HG03342 (cell line): ENCODE data around the gene CHTF18.
"Not testable (repeated sequence)": the region's sequence is repeated elsewhere in the genome, so short reads cannot be mapped to it uniquely, and the experiment has no call there.

Source experiments
- ATAC-seq: cut with Tn5 transposase; IDR thresholded peaks from one replicate; pipeline ENCODE4 v1.9.1; 2021; ENCODE audit warnings: mild to moderate bottlenecking, moderate library complexity; ENCODE audit not compliant: unreplicated experiment

The CHTF18 gene

DNA sequence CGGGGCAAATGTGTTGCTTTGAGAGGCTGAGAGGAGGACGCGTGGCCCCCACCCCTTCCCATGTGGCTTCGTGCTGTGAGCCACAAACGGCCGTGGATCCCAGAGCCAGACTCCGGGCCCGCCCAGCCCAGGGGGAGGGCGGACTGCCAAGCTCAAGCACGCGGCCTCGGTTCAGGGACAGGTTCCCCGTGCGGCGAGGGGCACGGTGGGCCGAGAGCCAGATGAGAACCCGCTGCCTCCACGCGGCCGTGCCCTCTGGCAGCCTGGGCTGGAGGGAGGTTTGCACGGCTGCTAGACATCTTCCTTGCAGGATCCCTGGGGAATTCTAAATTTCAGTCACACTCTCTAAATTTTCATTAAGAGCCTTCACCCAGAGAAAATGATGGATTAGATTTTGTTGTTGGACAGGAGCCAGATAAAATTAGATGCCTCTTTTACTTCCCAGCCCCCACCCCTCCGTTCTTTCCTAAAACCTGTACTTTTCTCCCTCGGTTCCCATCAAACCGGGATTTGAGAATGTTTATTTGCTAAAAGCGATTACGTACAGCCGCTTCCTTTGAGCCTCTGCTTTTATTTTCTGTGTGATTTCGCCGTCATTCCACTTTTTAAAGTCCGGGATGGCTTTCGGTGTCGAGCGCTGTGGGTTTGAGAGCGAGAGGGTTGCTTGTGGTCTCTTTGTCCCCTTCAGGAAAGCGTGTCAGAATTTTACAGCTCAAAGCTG lies 37.1 kb downstream of the CHTF18 start:
- no peak for ATAC-seq

DNA sequence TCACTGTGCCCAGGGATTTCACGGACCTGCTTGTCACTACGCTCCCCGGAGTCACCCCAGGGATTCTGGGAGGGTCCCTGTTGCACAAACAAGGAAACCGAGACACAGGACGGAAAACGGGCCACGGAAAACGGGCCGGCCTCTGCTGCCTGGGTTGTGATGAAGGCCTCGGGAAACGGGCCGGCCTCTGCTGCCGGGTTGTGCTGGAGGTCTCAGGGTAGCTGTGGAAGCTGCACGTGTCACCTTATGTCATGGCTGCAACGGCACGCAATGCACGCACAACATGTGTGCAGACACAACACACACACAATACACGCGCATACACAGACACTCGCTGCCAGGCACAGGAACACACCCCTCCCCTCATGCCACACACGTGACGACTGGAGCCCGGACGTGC lies 39.1 kb downstream of the CHTF18 start:
- no peak for ATAC-seq

DNA sequence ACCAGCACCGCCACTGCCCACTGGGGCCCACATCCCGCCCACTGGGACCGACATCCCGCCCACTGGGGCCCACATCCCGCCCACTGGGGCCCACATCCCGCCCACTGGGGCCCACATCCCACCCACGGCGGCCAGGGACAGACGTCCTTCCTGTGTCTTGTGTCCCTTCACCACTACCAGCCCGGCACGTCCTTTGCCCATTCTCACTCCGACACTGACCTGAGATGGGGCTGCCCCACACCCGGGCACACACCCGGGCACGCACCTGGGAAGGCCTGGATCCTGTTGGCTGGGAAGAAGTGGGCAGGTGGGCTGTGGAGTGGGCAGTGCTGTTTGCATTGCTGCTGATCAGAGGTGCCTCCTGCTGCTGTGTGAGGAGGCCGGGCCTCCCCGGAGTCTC lies 40.5 kb downstream of the CHTF18 start:
- ATAC-seq: no peak

DNA sequence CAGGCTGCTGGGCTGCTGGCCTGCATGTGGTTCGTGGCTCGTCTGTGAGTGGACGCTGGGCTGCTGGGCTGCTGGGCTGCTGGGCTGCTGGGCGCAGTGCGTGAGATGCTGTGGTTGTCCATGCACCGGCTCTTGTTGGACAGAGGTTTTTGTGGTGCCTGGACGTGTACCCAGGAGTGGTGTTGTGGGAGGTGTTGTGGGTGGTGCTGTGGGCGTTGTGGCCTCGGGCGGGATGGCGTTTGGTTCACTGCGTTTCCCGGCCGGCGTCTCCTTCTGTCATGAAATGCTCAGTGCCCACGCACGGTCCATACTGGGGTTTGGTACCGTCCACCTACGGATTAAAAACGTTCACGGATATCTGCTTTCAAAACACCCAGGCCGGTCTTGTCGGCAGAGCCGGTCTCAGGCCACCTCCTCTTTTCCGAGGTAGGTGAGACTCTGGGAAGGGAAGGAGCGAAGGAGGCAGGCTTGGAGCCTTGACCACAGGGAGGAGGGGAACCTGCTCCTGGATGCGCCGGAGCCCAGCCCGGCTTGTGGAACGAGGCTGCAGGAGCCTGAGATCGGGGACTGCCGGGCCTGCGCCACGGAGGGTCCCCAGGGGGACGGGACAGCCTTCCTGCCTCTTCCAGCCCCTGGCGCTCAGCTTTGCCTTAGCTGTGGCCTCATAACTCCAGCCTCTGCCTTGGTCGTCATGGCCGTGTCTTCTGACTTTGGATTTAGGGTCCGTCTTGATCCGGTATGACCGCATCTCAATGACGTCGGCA lies 41.9 kb downstream of the CHTF18 start:
- ATAC-seq: no peak

DNA sequence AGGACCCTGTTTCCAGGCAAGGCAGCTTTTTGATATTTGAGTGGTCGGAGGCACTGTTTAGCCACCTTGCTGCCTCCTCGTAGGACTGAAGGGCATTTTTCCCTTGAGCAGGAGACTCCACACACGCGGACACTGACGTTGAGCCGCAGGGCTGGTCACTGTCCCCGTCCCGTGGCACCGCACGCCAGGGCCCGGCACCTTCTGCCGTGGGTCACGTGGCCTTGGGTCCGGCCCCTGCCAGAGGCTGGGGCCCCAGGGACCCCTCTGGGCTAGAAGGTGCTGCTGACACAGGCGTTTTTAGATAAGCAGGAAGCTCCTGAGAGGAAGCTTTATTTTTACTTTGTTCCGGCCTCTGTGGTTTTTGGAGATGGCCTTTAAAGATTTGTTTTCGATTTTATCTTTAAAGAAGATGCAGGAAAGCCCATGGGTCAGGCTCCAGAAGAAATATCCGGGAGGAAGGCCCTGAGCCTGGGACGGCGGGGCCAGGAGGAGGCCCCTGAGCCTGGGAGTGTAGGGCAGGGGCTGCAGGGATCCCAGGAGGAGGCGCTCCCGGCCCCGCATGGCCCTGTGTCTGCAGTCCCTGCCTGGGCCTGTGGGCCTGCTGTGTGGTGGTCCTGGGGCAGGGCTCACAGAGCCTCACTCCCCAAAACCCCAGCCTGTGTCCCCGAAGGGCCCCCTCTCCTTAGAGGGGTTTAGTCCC lies 42.6 kb downstream of the CHTF18 start:
- no peak for ATAC-seq

DNA sequence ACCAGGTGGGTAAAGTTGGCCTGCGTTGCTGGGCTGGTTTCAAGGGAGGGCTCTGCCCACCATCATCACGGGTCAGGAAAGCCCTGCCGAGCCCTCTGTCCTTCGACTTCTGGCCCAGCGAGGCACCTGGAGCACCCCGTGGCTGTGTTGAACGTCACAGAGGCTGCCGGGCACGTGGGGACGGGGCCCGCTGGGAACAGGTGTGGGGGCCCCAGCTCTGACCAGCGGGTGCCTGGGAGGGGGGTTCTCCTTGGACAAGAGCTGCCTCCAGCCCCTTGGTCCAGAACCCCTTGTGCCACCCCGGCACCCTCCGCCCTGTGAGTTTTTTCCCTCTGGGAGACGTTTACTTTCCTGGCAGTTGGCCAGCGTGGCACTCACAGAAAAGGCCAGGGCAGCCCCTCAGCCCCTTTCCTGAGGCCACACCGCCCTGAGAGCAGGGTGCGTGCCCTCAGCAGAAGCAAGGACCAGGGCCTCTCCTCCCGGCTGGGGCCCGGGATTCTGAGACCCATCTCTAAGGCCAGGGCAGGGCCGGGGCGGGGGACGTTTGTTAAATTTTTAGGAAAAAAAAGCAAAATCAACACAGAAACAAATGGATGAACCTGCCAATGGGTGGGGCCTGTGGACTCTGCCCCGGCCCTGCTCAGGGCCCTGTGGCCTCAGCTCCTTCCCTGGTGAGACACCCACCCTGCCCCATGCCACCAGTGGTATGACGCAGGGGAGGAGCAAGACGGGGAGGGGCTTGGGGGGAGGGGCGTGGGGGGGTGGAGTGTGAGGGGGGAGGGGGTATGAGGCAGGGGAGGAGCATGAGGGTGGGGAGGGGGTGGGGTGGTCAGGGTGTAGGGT lies 43.4 kb downstream of the CHTF18 start:
- ATAC-seq: no peak

DNA sequence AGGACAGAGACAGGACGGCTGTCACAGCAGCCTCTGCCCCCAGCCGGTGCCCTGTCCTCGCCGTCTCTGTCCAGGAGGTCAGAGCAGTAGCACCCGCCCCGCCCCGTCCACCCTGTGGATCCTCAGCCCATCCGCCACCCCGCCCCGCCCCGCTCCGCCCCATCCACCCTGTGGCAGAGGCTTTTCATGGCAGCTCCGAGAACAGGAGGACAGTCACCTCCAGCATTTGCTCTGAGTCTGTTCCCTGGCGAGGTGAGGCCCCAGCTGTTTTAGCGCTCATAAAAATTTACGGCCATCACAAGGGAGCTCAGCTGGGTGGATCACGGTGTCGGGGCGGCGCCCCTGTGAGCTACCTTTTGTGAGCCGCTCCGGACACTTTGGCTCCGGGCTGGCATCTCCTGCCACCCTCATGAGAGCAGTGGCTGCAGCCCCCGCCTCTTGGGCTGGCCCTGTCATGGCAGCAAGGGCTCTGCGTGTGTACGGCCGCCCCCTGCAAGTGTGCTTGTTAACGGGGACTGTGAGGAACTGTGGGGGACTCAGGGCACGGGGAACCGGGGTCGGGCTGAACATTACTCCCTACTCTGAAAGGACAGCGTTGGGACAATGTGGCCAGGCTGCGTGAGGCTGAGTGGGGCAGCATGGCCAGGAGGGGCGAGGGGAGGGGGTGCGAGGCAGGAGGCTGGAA lies 44.4 kb downstream of the CHTF18 start:
- ATAC-seq: no peak

DNA sequence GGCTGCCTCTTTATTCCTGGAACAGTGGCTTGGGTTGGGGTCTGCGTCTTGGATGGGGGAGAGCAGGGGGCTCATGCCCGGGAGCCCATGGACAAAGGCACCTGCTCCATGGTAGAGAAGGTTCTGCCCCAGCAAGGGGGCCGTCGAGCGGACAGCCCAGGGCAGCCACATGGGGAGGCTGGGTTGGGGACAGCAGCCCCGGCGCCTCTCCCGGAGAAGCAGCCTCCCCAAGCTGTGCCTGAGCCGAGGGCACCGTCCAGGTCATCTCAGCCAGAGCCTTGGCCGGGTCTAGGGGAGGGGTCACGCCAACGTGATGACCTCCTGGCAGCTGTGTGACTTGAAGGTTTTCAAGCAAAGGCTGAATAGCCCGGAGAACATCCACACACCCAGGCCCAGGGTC lies 45.0 kb downstream of the CHTF18 start:
- no peak for ATAC-seq

DNA sequence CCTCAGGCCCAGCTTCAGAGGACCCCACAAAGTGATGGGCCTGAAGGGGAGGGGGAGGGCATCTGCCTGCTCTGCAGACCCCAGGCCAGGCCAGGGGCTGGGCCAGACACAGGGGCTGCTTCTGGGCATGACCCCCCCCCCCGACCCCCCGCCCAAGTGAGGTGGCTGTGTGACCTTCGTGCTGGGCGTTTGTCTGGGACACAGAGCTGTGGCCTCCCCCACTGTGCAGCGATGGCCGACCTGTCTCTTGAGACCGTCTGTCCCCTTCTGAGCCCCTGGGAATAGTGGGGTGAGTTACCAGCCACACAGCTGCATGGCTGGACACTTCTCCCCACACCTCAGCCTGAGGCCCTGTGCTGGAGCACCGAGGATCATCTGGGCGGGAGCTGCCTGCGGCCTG lies 47.0 kb downstream of the CHTF18 start:
- no peak for ATAC-seq

DNA sequence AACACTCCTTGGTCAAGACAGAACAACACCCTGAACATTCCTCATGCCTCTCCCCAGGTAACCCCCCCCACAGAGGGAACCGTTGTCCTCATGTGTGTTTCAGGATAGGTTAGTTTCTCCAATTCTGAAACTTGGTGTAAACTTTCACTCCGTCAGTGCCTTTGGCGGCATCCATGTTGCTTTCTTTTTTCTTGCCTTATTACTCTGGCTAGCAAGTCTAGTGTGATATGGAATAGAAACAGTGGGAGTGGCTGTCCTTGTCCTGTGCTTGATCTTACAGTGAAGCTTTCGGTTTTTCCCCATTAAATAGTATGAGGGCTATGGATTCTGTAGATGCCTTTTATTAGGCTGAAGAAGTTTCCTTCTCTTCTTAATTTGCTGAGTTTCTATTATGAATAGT lies 47.8 kb downstream of the CHTF18 start:
- ATAC-seq: no peak

DNA sequence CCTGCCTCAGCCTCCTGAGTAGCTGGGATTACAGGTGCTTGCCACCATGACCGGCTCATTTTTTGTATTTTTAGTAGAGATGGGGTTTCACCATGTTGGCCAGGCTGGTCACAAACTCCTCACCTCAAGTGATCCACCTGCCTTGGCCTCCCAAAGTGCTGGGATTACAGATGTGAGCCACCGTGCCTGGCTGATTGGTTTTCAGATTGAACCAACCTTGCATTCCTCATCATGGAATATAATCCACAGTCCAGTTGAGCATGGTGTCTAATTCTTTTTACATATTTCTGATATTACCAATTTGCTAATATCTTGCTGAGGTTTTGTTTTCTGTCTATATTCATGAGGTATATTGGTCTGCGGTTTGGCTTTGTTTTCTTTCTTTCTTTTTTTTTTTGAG lies 48.4 kb downstream of the CHTF18 start:
- ATAC-seq: not testable (repeated sequence)

DNA sequence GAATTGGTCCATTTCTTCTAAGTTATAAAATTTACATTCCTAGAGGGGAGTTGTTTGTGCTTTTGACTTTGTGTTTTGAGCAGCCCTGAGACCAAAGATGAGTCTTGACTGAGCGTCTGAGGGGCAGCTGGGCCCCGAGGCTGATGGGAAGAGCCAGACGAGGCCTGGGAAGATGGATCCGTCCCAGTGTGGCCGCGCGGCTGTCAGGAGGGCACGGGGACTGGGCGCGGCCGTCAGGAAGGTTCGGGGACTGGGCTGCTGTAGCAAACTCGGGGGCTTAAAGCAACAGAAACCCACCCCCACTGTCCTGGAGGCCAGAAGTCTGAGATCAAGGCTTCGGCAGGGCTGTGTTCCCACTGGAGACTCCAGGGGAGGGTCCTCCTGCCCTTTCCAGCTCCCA lies 50.3 kb downstream of the CHTF18 start:
- no peak for ATAC-seq

DNA sequence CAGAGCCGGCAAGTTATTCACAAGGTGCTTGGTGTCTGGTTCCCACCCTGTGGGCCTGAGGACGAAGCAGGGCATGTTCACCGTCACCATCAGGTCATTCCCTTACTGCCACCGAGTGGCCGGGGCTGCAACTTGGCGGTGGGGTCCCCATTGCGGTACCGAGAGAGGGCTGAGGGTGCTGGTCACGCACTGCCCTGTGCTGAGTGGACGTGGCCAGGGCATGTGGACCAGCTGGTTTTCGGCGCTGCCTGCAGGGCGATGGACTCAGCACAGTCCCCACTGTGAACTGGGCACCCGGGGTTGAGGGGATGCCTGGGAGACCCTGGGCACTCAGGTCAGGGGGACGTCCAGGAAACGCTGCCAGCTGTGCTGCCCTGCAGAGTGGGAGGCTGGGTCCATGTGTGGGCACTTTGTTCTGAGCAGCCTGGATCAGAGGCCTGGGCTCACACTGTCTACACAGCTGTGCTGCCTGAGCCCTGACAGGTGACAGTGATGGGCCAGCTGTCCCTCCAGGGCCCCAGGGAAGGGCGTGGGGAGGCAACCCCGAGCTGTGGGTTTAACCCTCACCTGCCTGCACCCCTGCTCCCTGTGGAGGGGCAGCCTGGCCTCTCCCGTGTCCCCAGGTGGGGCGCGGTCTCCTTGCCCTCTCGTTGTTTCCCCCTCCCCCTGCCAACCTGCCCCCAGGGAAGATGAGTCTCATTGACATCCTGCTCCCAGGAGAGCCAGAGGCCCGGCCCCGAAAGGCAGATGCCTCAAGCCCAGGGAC lies 51.4 kb downstream of the CHTF18 start:
- no peak for ATAC-seq

DNA sequence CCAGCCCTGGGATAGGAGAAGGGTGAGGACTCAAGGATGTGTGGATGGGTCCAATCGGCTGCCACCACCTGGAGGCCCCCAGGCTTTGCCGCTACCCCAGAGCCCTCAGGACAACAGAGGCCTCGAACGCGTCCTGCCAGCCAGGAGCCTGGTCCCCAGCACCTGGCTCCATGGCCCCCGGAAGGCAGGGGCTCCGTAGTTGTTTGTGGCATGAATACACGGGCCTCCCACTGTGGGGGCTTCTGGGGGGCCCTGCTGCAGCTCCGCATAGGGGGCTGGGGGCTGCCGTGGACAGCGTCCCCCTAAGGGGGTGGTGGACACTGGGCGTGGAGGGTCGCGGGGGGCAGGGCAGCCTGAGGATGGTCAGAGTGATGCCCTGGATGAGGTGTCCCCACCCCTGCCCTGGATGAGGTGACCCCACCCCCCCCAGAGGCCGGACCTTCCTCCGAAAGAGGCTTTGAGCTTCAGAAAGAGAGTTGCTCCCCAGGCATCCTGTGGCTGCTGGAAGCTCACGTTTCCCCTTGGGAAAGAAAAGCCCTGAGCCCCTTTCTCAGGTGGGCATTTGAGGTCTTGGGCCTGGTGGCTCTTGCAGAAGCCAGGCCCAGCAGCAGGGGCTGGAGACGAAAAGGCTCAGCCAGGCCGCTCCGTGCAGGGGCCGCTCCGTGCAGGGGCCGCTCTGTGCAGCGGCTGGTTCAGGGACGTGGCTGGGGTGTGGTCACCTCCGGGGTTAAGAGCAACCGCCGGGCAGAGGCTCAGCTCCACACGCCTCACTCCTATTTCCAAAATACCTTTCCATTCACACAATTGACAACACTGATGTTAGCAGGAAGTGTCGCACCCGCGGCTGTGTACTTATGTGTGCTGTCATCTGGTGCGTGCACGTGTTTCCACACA lies 52.4 kb downstream of the CHTF18 start:
- no peak for ATAC-seq

DNA sequence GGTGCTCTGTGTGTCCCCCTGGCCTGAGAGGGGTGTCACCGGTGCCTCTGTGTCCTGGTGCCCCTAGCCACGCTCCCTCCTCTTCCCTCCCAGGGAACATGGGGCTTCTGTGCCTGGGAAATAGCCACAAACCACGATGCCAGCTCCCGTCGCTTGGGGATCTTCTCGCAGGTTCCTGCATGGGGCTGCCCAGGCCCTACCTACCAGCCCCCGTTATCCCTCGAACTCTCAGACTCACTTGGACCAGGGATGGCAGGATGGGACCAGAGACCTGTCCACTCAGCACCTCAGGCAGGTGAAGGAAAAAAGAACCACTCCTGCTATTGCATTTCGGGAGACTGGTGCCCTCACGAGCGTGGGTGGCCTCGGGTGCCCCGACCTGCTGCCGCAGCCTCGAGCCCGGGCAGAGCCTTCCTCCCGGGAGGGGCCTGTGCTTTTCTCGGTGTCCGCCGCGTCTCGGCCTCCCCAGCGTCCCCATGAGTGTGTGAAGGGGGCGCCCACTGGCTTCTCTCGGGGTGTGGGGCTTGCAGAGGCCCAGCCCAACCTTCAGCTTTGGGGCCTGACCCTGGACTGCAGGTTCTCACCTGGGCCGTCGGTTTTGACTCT lies 53.1 kb downstream of the CHTF18 start:
- no peak for ATAC-seq

DNA sequence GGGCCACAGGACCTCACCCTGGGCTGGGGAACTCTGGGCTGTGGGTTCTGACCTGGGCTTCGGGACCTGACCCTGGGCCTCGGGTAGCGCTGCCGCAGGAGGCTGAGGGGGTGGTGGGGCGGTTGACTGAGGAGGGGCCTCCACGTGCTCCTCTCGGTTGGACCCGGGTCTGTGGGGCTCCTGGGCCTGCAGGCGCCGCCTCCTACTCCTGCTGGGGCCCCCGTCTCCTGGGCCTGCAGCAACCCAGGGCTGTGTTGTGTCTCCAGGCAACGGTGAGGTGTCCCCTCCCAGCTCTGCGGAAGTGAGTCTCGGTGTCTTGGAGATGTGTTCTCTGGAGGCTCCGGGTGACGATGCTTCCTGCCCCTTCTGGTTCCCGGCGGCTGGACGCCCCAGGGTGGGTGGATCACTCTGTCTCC lies 53.6 kb downstream of the CHTF18 start:
- no peak for ATAC-seq

DNA sequence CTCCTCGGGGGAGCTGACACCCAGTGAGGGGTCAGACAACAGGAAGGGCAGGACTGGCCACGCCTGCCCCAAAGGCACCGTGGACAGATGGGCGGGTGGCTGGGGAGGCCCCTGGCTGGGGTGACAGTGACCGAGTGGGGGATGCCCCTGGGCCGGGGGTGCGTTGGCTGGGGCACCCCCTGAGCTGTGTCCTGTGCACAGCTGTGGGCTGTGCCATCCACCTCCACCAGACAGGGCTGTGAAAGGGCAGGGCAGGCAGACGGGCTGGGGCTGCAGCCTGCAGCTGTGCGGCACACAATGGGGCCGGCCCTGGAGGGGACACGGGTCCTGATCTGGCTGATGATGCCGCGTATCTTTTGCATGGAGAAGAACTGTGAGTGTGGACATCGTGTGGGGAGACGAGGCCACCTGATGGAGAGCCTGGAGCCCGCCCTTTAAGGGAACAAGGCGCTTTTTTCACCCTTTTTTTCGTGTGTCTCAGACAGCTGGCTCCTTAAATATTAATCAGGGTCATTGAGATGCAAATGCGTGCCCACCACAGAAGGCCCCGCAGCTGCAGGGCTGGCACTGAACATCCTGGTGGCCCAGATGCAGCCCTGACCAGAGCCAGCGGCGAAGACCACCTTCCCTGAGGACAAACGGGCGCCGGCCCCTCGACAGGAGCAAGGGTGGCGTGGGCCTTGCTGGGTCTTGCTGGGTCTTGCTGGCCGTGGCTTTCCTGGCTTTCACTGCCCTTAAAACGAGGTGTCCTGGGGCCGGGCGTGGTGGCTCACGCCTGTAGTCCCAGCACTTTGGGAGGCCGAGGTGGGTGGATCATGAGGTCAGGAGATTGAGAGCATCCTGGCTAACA lies 54.5 kb downstream of the CHTF18 start:
- no peak for ATAC-seq
